Endometrial microvascular endothelial cells (primary cell): ENCODE results near the gene SLC20A1. TPM values are rescaled to one million over a fixed set of nuclear protein-coding genes. Genes with fewer than 3 reads are reported as not detected.

Experiments used
- in situ Hi-C: cut with HindIII; loops from 2 replicates; pipeline ENCODE4 v1.10.0; 2017; ENCODE audit warnings: low sequenced_read_pairs, low pct_unique_long_range_greater_than_20kb; ENCODE audit errors: inconsistent ontology term
- total RNA-seq: library from RNA; depleted of rRNA; stranded (reverse); fragments of >200 nt; gene quantifications from one replicate; pipeline ENCODE4 v1.2.3, GENCODE V29; 2015; ENCODE audit errors: inconsistent ontology term

SLC20A1 gene
- total RNA-seq, 1 donor from 2014 or later: 98.8 TPM

DNA sequence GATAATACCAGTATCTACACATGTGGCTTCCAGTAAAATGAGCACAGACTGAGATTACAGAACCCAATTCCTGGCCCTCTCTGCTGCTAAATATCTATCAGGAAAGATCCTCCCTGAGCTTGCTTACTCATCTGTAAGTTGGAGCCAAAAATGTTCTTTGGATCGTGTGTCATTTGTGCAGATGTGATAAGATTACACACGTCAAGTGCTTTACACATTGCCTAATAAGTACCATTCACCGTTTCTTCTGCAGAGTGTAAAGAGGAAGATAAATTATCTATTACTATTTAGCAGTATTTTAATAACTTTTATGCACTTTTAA, 23.2 kb upstream of the SLC20A1 start:
- in situ Hi-C loops: no loop called here

GRCh38 chr2:112623913-112624777, 21.6 kb upstream of the SLC20A1 start:
- in situ Hi-C loops: no loop called here

- in situ Hi-C loops: no loop called here
Measured at GRCh38 chr2:112625474-112626114, 20.1 kb upstream of the SLC20A1 start.

DNA sequence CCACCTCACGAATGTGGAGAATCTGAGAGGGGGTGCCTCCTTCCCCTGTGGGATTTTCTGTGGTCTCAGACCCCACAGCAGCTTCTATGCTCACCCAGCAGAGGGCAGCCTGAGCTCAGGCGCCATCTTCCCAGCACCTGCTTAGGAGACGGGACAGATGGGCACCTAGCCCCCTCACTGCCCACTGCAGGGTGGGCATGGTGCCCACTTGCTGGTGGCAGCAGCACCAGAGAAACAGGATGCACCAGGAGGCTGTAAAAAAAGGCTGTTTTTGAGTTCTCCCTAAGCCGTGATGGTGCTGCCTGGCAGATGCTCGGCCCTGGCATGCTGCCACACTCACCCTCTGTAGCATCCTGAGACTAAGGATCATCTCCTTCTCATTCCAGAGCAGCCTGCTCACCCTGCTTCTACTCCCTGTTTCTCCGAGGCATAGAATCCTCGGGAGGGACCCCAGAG, 19.1 kb upstream of the SLC20A1 start:
- in situ Hi-C loops: no loop called here

GRCh38 chr2:112627060-112628040, 18.4 kb upstream of the SLC20A1 start:
- in situ Hi-C loops: no loop called here

GRCh38 chr2:112629224-112629623, 16.5 kb upstream of the SLC20A1 start:
- in situ Hi-C loops: no loop called here

GRCh38 chr2:112629823-112630222, 15.9 kb upstream of the SLC20A1 start:
- in situ Hi-C loops: no loop called here

GRCh38 chr2:112630268-112630667, 15.5 kb upstream of the SLC20A1 start:
- in situ Hi-C loops: no loop called here

DNA sequence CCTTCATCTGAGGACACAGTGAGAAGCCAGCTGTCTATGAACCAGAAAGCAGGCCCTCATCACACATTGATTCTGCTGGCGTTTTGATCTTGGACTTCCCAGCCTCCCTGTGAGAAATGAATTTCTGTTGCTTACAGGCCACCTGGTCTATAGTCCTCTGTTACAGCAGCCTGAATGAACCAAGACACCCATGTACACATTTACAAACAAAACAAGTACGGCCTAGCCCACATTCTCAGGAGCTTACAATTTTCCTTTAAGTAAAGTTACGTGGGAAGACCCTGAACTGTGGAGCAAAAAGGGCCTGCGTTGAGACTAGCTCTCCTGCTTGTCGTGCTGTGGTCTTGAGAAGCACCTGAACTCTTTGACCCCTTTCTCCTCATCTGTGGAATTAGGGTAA, 12.0 kb upstream of the SLC20A1 start:
- in situ Hi-C loops: no loop called here

- in situ Hi-C loops: no loop called here
Measured at GRCh38 chr2:112634153-112634873, 11.4 kb upstream of the SLC20A1 start.

- in situ Hi-C loops: no loop called here
Measured at GRCh38 chr2:112634874-112635157, 10.9 kb upstream of the SLC20A1 start.

GRCh38 chr2:112636605-112637288, 9.0 kb upstream of the SLC20A1 start:
- in situ Hi-C loops: no loop called here

DNA sequence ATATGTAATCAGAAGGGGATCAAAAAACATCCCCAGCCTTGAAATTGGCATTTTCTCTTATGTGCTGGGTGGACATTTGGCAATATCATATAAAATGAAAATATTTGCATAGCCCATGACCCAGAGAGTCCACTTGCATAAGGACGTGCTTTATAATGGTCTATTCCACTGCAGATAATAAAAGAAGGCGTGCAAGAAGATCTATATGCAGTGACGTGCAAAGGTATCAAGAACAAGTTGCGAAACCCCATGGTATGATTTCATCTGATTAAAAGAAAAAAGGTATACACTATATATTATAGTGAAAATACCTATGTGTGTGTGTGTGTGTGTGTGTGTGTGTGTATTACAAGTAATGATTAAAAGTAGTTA, 8.5 kb upstream of the SLC20A1 start:
- in situ Hi-C loops: no loop called here

- in situ Hi-C loops: loop anchor here (10.0 kb wide), 1 partner anchor 55 kb away; no protein-coding TSS in a partner anchor
Measured at GRCh38 chr2:112639936-112640335, 5.8 kb upstream of the SLC20A1 start.

GRCh38 chr2:112640467-112640799, 5.3 kb upstream of the SLC20A1 start:
- in situ Hi-C loops: loop anchor here (10.0 kb wide), 1 partner anchor 54 kb away; no protein-coding TSS in a partner anchor

DNA sequence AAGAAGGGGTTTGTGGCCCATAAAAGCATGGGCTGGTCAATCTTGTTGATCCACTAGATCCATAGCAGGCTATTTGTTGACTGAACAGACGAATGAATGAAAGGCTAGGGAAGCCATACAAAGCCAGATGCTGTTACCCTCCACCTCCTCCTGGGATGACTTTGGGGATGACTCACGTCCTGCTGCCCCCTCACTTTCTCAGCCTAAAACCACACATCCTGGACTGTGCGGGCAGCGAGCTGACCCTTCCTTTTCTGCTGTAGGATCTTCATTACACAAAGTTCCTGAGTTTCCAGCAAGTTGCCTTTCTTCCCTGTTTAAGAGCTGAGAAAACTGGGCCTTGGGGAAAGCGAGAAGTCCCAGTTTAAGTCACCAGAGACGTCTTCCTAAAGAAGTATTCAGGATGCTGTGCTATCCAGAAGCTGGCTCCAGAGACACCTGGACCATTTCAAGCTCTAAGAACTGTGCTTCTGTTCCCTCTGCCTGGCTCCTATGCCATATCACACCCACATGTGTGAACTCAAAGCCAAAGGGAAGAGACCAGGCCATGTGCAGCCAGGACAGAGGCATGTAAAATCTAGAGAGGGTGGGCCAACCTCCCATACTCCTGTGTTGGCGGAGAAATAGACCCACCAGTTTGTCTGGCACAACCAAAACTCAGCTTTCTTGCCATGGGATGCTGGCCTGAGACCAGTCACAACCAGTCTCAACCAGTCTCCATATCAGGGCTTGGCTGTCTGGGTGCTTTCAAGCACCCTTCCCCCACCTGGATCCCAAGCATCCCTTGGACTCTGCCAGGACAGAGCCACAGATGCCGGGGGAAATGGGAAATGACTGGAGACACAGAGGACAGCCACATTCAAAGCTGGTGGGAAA, 4.7 kb upstream of the SLC20A1 start:
- in situ Hi-C loops: loop anchor here (10.0 kb wide), 1 partner anchor 54 kb away; no protein-coding TSS in a partner anchor

DNA sequence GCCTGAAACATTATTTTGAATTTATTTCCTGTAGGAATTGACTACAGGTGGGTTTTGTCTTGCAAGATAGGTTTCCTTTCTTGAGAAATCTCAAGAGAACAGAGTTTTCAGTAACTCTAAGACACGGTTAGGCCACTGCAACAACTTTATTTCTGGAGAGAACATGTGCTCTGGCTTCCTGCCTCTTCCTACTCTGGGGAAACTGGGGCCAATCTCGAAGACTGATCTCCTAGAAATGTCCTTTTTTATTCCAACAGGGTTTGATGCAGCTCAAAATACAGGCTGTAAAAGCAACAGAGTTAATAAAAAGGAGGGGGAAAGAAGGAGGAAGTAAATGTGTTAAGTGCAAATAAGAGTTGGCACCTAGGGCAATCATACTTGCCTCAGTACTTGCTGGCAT, 4.0 kb upstream of the SLC20A1 start:
- in situ Hi-C loops: loop anchor here (10.0 kb wide), 1 partner anchor 53 kb away; no protein-coding TSS in a partner anchor
